HG02885 (cell line): ENCODE results near the gene FOXQ1.
"Not testable (repeated sequence)": the region's sequence is repeated elsewhere in the genome, so short reads cannot be mapped to it uniquely, and the experiment has no call there.

Source experiments
- ATAC-seq: cut with Tn5 transposase; IDR thresholded peaks from one replicate; pipeline ENCODE4 v1.9.1; 2021; ENCODE audit warnings: mild to moderate bottlenecking; ENCODE audit not compliant: unreplicated experiment, poor library complexity

The FOXQ1 gene

GRCh38 chr6:1318036-1318435 is 6.1 kb downstream of the FOXQ1 start:
- no peak for ATAC-seq

- ATAC-seq = not testable (repeated sequence)
Observed at GRCh38 chr6:1318584-1318983, 6.7 kb downstream of the FOXQ1 start.

- no peak for ATAC-seq
Observed at GRCh38 chr6:1321738-1322137, 9.8 kb downstream of the FOXQ1 start.

- no peak for ATAC-seq
Observed at GRCh38 chr6:1322156-1322555, 10.3 kb downstream of the FOXQ1 start.

GRCh38 chr6:1322696-1323219 is 10.9 kb downstream of the FOXQ1 start:
- no peak for ATAC-seq

- no peak for ATAC-seq
Observed at GRCh38 chr6:1324936-1325335, 13.0 kb downstream of the FOXQ1 start.

- ATAC-seq = no peak
Observed at GRCh38 chr6:1325461-1326309, 13.8 kb downstream of the FOXQ1 start.

GRCh38 chr6:1326535-1327121 is 14.7 kb downstream of the FOXQ1 start:
- ATAC-seq = no peak

GRCh38 chr6:1327630-1328029 is 15.7 kb downstream of the FOXQ1 start:
- no peak for ATAC-seq

GRCh38 chr6:1328129-1328800 is 16.4 kb downstream of the FOXQ1 start:
- no peak for ATAC-seq

- ATAC-seq = no peak
Observed at GRCh38 chr6:1329708-1330107, 17.8 kb downstream of the FOXQ1 start.

GRCh38 chr6:1334684-1335083 is 22.8 kb downstream of the FOXQ1 start:
- no peak for ATAC-seq

GRCh38 chr6:1335367-1336037 is 23.6 kb downstream of the FOXQ1 start:
- no peak for ATAC-seq

- ATAC-seq = no peak
Observed at GRCh38 chr6:1336246-1336843, 24.4 kb downstream of the FOXQ1 start.

- ATAC-seq = no peak
Observed at GRCh38 chr6:1337791-1338190, 25.9 kb downstream of the FOXQ1 start.

- ATAC-seq = no peak
Observed at GRCh38 chr6:1346101-1346500, 34.2 kb downstream of the FOXQ1 start.

- no peak for ATAC-seq
Observed at GRCh38 chr6:1346558-1347091, 34.7 kb downstream of the FOXQ1 start.

- ATAC-seq = no peak
Observed at GRCh38 chr6:1347161-1347560, 35.3 kb downstream of the FOXQ1 start.

- ATAC-seq = no peak
Observed at GRCh38 chr6:1348675-1349074, 36.8 kb downstream of the FOXQ1 start.

GRCh38 chr6:1349655-1350054 is 37.8 kb downstream of the FOXQ1 start:
- ATAC-seq = no peak
